ENCODE data around the gene CFAP52. TPM values are rescaled to one million over a fixed set of nuclear protein-coding genes. Genes with fewer than 3 reads are reported as not detected.

Gene CFAP52
- total and polyA plus RNA-seq, 7 donors, result 0.12 to 0.21 TPM; not detected in 5

GRCh38 chr17:9672266-9672665 lies 95.8 kb downstream of the CFAP52 start:
- no peak overlapping the region for H3K4me3 ChIP-seq
- peaks cover 0 to 5% (median 0%) of the 10 kb centered on the region in 3 donors for H3K27me3 ChIP-seq (ENCODE audit: insufficient read depth in 3 of 3, low read length in 2 of 3)
- no peak for TF ChIP-seq CTCF (IDR thresholded peaks at IDR 0.05)
- 84 to 90% (median 84%) methylated on average over 8 of the region's 8 CpGs for WGBS, 3 donors
- H3K4me1 ChIP-seq, result no peaks in the 10 kb centered on the region
- no peak overlapping the region for H3K27ac ChIP-seq
- no peaks in the 10 kb centered on the region for H3K9me3 ChIP-seq
- DNase-seq (no peak), ATAC-seq (no peak)
- H3K36me3 ChIP-seq (ENCODE audit: insufficient read depth in 1 of 2, low read depth in 1 of 2), result no peaks in the 10 kb centered on the region
- intact Hi-C loops (cut with DNase I), result no loop called here

GRCh38 chr17:9672691-9673090 lies 96.2 kb downstream of the CFAP52 start:
- Histone ChIP-seq H3K9me3 (no peaks in the 10 kb centered on the region), H3K36me3 (ENCODE audit: insufficient read depth in 1 of 2, low read depth in 1 of 2) (no peaks in the 10 kb centered on the region), H3K4me1 (no peaks in the 10 kb centered on the region), H3K4me3 (no peak overlapping the region), H3K27ac (no peak overlapping the region), H3K27me3 (ENCODE audit: insufficient read depth in 3 of 3, low read length in 2 of 3) (peaks cover 0 to 5% (median 0%) of the 10 kb centered on the region in 3 donors)
- WGBS, 3 donors, result 88 to 90% (median 90%) methylated on average over 6 of the region's 6 CpGs
- ATAC-seq (no peak), DNase-seq (no peak)
- intact Hi-C loops (cut with DNase I), result no loop called here
- no peak for TF ChIP-seq CTCF (IDR thresholded peaks at IDR 0.05)

GRCh38 chr17:9676084-9676483 lies 99.6 kb downstream of the CFAP52 start:
- Histone ChIP-seq H3K9me3 (peaks cover 15% of the 10 kb centered on the region), H3K4me3 (no peak overlapping the region), H3K36me3 (ENCODE audit: insufficient read depth in 1 of 2, low read depth in 1 of 2) (no peaks in the 10 kb centered on the region), H3K4me1 (no peaks in the 10 kb centered on the region), H3K27ac (no peak overlapping the region), H3K27me3 (ENCODE audit: insufficient read depth in 3 of 3, low read length in 2 of 3) (no peaks in the 10 kb centered on the region)
- TF ChIP-seq CTCF (IDR thresholded peaks at IDR 0.05), result no peak
- DNase-seq (no peak), ATAC-seq (no peak)
- intact Hi-C loops (cut with DNase I), result no loop called here
- WGBS, 3 donors, result 76 to 82% (median 81%) methylated on average over 4 of the region's 4 CpGs

GRCh38 chr17:9676820-9677310 lies 100.4 kb downstream of the CFAP52 start:
- Histone ChIP-seq H3K9me3 (peaks cover 15% of the 10 kb centered on the region), H3K27me3 (ENCODE audit: insufficient read depth in 3 of 3, low read length in 2 of 3) (no peaks in the 10 kb centered on the region), H3K4me1 (no peaks in the 10 kb centered on the region), H3K36me3 (ENCODE audit: insufficient read depth in 1 of 2, low read depth in 1 of 2) (no peaks in the 10 kb centered on the region), H3K4me3 (no peak overlapping the region), H3K27ac (no peak overlapping the region)
- TF ChIP-seq CTCF (IDR thresholded peaks at IDR 0.05), result no peak
- intact Hi-C loops (cut with DNase I), result no loop called here
- 81 to 88% (median 82%) methylated on average over 4 of the region's 4 CpGs for WGBS, 3 donors
- DNase-seq (no peak), ATAC-seq (no peak)

GRCh38 chr17:9677411-9677810 lies 101.0 kb downstream of the CFAP52 start:
- intact Hi-C loops (cut with DNase I), result no loop called here
- 76 to 78% (median 76%) methylated on average over 7 of the region's 7 CpGs for WGBS, 3 donors

More at GRCh38 chr17:9677411-9677810, 101.0 kb downstream of the CFAP52 start:
- TF ChIP-seq CTCF (IDR thresholded peaks at IDR 0.05), result no peak
- H3K27me3 ChIP-seq (ENCODE audit: insufficient read depth in 3 of 3, low read length in 2 of 3), result no peaks in the 10 kb centered on the region
- H3K36me3 ChIP-seq (ENCODE audit: insufficient read depth in 1 of 2, low read depth in 1 of 2), result no peaks in the 10 kb centered on the region
- no peaks in the 10 kb centered on the region for H3K4me1 ChIP-seq
- DNase-seq (no peak), ATAC-seq (no peak)
- H3K4me3 ChIP-seq, result no peak overlapping the region
- H3K9me3 ChIP-seq, result peaks cover 15% of the 10 kb centered on the region
- H3K27ac ChIP-seq, result no peak overlapping the region

Measured in psoas muscle (tissue), 8 donors.